ENCODE results near the gene FAM53A. TPM values are rescaled to one million over a fixed set of nuclear protein-coding genes. Genes with fewer than 3 reads are reported as not detected.

FAM53A gene
- polyA plus RNA-seq, 2 of the 4 experiments (the other 2 are of a cell fraction): 0.87 to 1.2 TPM

DNA sequence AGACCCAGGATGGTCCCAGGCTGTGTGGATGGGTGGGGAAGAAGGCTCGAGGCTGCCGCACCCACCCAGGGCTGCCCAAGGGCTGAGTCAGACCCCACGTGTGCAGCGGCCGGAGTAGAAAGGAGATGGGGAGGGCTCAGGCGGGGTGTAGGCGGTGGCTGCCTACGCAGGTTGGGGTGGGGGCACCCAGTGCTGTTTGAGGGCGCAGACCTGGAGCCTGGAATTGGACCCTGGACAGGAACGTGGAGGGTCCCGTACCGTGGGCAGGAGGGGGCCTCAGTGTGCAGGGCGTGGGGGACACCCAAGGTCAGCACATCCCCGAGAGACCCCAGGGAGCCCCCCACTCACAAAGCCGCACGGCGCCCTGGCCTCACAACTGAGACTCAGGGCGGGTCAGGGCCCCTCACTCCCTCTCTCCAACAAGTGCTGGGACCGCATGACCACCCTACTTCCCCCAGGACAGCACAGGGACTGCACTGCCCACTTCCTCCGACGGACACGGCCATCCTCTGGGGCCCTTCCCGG, 79.9 kb downstream of the FAM53A start (continued):
- TF ChIP-seq NR3C1 (IDR thresholded peaks at IDR 0.05) (no peak), POLR2A (IDR thresholded peaks at IDR 0.05; ENCODE audit: low read length) (no peak), CBX2 (IDR thresholded peaks at IDR 0.05; ENCODE audit: borderline replicate concordance, low read depth) (no peak), KDM1A (IDR thresholded peaks at IDR 0.05; ENCODE audit: low read depth) (no peak)

DNA sequence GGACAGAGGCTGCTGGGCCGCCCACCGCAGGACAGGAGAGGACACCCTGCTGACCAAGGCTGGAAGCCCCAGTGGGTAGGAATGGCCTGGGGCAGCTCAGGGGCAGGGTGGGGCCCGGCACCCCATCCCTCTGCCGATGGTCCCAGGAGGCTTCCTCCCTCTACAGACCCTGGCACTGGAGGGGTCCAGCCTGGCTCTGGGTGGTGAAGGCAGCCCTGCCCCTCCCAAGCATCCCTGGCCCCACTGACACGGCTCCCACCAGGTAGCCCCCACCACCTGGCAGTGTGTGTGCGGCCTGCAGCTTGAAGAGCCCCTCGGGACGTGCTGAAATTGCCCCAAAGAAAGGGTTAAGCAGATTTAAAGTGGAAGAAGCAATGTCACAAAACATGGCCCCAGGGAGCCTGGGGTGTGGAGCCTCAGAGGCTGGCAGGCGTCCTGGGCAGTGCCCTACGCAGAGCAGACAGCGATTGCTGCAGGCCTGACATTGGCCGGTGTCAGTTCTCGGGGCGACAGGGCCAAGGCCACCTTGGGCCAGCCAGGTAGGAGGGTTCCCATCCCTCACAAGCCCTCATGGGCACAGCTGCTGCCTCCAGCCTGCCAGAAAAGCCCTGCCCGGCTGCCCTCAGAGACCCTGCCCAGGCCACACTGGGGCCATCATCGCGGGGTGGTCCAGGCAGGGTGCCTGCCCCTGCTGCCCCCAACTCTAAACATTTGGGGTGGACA, 80.5 kb downstream of the FAM53A start:
- 0 out of 6 replicates have a peak overlapping the region, but pooled peaks of 1 of the 2 experiments have one; percentile 44 for H3K27ac ChIP-seq
- ATAC-seq (peak in 1 of 2 experiments; percentile 42; a peak in 3 of 6 replicates), FAIRE-seq (no peak), DNase-seq (ENCODE audit: low read depth in 1 of 2, low spot score in 1 of 2) (no peak)
- peak overlapping the region; percentile 26; the same call in 2 of the 3 replicates for H3K4me2 ChIP-seq
- TF ChIP-seq, protein P1, sequence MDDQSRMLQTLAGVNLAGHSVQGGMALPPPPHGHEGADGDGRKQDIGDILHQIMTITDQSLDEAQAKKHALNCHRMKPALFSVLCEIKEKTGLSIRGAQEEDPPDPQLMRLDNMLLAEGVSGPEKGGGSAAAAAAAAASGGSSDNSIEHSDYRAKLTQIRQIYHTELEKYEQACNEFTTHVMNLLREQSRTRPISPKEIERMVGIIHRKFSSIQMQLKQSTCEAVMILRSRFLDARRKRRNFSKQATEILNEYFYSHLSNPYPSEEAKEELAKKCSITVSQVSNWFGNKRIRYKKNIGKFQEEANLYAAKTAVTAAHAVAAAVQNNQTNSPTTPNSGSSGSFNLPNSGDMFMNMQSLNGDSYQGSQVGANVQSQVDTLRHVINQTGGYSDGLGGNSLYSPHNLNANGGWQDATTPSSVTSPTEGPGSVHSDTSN (IDR thresholded peaks at IDR 0.05): no peak
- no peak for TF ChIP-seq POLR2A (IDR thresholded peaks at IDR 0.05; ENCODE audit: low read length)
- no peak for TF ChIP-seq HOXA7 (CRISPR knock-in tag; IDR thresholded peaks at IDR 0.05)
- TF ChIP-seq FOSL2 (IDR thresholded peaks at IDR 0.05): no peak
- no peak for TF ChIP-seq FOSL2 (CRISPR knock-in tag; IDR thresholded peaks at IDR 0.05)
- TF ChIP-seq CBX2 (IDR thresholded peaks at IDR 0.05; ENCODE audit: borderline replicate concordance, low read depth): no peak
- TF ChIP-seq, protein P2, sequence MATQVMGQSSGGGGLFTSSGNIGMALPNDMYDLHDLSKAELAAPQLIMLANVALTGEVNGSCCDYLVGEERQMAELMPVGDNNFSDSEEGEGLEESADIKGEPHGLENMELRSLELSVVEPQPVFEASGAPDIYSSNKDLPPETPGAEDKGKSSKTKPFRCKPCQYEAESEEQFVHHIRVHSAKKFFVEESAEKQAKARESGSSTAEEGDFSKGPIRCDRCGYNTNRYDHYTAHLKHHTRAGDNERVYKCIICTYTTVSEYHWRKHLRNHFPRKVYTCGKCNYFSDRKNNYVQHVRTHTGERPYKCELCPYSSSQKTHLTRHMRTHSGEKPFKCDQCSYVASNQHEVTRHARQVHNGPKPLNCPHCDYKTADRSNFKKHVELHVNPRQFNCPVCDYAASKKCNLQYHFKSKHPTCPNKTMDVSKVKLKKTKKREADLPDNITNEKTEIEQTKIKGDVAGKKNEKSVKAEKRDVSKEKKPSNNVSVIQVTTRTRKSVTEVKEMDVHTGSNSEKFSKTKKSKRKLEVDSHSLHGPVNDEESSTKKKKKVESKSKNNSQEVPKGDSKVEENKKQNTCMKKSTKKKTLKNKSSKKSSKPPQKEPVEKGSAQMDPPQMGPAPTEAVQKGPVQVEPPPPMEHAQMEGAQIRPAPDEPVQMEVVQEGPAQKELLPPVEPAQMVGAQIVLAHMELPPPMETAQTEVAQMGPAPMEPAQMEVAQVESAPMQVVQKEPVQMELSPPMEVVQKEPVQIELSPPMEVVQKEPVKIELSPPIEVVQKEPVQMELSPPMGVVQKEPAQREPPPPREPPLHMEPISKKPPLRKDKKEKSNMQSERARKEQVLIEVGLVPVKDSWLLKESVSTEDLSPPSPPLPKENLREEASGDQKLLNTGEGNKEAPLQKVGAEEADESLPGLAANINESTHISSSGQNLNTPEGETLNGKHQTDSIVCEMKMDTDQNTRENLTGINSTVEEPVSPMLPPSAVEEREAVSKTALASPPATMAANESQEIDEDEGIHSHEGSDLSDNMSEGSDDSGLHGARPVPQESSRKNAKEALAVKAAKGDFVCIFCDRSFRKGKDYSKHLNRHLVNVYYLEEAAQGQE (IDR thresholded peaks at IDR 0.05): no peak
- no peak for TF ChIP-seq POLR2AphosphoS2 (conservative IDR thresholded peaks at IDR 0.05; ENCODE audit: low read length)
- no peak for TF ChIP-seq NPAS2 (CRISPR knock-in tag; IDR thresholded peaks at IDR 0.05; ENCODE audit: borderline replicate concordance)
- no peak for TF ChIP-seq HEYL (CRISPR knock-in tag; IDR thresholded peaks at IDR 0.05)
- no peak for TF ChIP-seq RARB (CRISPR knock-in tag; IDR thresholded peaks at IDR 0.05)
- TF ChIP-seq, protein P3, sequence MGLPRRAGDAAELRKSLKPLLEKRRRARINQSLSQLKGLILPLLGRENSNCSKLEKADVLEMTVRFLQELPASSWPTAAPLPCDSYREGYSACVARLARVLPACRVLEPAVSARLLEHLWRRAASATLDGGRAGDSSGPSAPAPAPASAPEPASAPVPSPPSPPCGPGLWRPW (IDR thresholded peaks at IDR 0.05): no peak
- TF ChIP-seq, protein P4, sequence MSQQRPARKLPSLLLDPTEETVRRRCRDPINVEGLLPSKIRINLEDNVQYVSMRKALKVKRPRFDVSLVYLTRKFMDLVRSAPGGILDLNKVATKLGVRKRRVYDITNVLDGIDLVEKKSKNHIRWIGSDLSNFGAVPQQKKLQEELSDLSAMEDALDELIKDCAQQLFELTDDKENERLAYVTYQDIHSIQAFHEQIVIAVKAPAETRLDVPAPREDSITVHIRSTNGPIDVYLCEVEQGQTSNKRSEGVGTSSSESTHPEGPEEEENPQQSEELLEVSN (IDR thresholded peaks at IDR 0.05; ENCODE audit: borderline replicate concordance, low read depth): no peak
- no peak for TF ChIP-seq RFX5 (IDR thresholded peaks at IDR 0.05)
- no peak for TF ChIP-seq NR3C1 (IDR thresholded peaks at IDR 0.05)
- TF ChIP-seq, protein P5, sequence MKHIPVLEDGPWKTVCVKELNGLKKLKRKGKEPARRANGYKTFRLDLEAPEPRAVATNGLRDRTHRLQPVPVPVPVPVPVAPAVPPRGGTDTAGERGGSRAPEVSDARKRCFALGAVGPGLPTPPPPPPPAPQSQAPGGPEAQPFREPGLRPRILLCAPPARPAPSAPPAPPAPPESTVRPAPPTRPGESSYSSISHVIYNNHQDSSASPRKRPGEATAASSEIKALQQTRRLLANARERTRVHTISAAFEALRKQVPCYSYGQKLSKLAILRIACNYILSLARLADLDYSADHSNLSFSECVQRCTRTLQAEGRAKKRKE (CRISPR knock-in tag; IDR thresholded peaks at IDR 0.05; ENCODE audit: low read depth): no peak
- no peak for TF ChIP-seq ZC3H11A (IDR thresholded peaks at IDR 0.05)
- no peak for TF ChIP-seq PHF8 (IDR thresholded peaks at IDR 0.05; ENCODE audit: borderline replicate concordance, low read depth)
- POLR2A ChIA-PET: no interaction called here
- H3K4me1 ChIP-seq: peaks cover 10% of the 10 kb centered on the region; the same call in 1 of the 3 replicates
- H3K9me3 ChIP-seq: no peaks in the 10 kb centered on the region
- CTCF ChIA-PET: no interaction called here
- no peak overlapping the region for H3K4me3 ChIP-seq
- 57% methylated on average over 7 of the region's 17 CpGs for WGBS (ENCODE audit: missing lambda C conversion rate)

Measured in A549 (cell line).